ENCODE measurements around the gene MDGA2.

MDGA2 gene

DNA sequence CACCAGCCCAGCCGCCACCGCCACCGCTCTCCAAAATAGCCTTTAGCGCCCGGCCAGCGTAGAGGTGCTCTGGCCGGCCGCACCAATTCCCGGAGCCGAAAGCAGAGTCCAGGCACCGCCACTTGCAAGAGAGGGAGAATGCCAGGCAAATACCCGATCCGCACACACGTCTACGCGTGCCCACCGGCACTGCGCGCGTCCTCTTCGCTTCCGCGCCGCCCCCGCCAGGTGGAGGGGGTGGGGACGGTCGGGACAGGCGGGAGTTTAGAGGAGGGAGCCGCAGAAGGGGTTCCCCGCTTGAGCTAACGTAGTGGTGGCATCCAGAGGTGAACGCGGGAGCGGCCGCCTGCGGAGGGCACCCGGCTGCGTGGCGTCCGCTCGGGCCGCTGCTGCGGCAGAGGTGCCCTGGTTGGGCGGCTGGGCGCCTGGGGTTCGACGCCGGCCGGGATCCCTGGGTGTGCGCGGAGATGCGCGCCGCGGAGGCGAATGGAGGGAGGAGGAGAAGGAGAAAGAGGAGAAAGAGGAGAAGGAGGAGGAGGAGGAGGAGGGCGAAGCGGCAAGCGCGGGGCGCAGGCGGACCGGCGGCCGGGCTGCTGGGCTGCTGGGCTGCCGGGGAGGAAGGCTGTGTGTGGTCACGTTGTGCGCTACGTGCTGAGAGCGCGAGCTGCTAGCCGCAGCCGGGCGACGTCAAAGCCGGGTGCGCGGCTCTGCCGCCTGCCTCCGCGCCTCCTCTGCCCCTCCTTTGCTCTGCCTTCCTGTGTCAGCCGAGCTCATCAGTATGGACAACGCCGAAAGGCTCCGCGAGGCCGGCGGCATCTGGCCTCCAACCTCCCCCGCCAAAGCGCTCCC lies at the start of gene MDGA2:
TSS of gene MDGA2 (minus strand) at position 140 of the 849 bp plus-strand sequence.
- no peaks in the 10 kb centered on the region for H3K9me3 Mint-ChIP-seq
- DNase-seq (no peak), ATAC-seq (peak; percentile 54)
- peaks cover 61% of the 10 kb centered on the region for H3K27me3 Mint-ChIP-seq
- no peak within 1 kb of the TSS for H3K27ac Mint-ChIP-seq
- peaks cover 15% of the 10 kb centered on the region for H3K4me1 Mint-ChIP-seq
- peak within 1 kb of the TSS in 1 of 2 donors; percentile 37 for H3K4me3 Mint-ChIP-seq

GRCh38 chr14:47722929-47723693 lies 47.7 kb upstream of the MDGA2 start:
- DNase-seq (no peak), ATAC-seq (no peak)
- Mint-ChIP-seq H3K9me3 (no peaks in the 10 kb centered on the region), H3K27me3 (no peaks in the 10 kb centered on the region), H3K27ac (no peak overlapping the region), H3K4me3 (no peak overlapping the region), H3K4me1 (no peaks in the 10 kb centered on the region)

DNA sequence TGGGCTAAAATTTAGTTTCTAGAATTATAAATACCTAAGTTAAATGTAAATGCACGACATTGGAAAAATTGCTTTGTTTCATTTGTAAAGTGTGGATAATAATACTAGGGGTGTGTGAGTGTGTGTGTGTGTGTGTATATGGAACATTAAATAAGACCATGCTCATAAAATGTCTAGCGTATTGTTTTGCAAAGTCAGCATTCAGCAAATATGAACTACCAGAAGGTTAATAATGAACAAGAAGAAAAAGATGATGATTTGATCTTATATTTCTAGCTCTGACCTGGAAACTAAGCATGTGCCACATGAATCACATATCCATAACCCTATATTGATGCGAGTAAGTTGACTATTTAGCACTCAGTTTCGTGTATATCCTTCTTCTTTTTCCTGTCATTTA lies 44.9 kb upstream of the MDGA2 start:
- H3K4me1 Mint-ChIP-seq: no peaks in the 10 kb centered on the region
- no peaks in the 10 kb centered on the region for H3K27me3 Mint-ChIP-seq
- DNase-seq (no peak), ATAC-seq (no peak)
- no peak overlapping the region for H3K27ac Mint-ChIP-seq
- no peaks in the 10 kb centered on the region for H3K9me3 Mint-ChIP-seq
- no peak overlapping the region for H3K4me3 Mint-ChIP-seq

GRCh38 chr14:47715330-47715729 lies 39.9 kb upstream of the MDGA2 start:
- H3K4me1 Mint-ChIP-seq: no peaks in the 10 kb centered on the region

GRCh38 chr14:47710581-47710980 lies 35.2 kb upstream of the MDGA2 start:
- DNase-seq (no peak), ATAC-seq (no peak)
- H3K27me3 Mint-ChIP-seq: no peaks in the 10 kb centered on the region
- H3K4me3 Mint-ChIP-seq: no peak overlapping the region
- H3K4me1 Mint-ChIP-seq: no peaks in the 10 kb centered on the region
- peaks cover 1 to 8% of the 10 kb centered on the region in 2 donors for H3K9me3 Mint-ChIP-seq
- no peak overlapping the region for H3K27ac Mint-ChIP-seq

More at GRCh38 chr14:47715330-47715729, 39.9 kb upstream of the MDGA2 start:
- Mint-ChIP-seq H3K27ac (no peak overlapping the region), H3K27me3 (no peaks in the 10 kb centered on the region), H3K4me3 (no peak overlapping the region), H3K9me3 (no peaks in the 10 kb centered on the region)
- no peak for DNase-seq
- no peak for ATAC-seq

DNA sequence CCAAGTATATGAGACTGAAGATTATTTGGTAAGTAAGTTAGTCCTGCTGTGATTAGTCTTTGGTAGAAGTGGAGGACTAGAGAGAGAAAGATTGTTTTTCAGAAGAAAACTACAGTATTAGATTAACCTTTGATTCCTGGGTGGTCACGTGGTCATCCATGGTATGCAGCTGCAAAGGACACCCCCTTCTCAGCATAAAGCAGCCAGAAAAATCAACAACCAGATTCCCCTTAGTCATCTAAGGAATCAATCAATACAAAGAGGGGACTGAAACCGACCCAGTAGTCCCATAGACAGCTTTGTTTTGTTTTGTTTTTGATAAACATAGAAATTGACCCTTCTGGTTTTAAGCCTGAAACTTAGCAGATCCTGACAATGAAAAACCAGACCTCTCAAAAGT lies 30.3 kb upstream of the MDGA2 start:
- H3K4me1 Mint-ChIP-seq: no peaks in the 10 kb centered on the region
- ATAC-seq: no peak
- no peaks in the 10 kb centered on the region for H3K27me3 Mint-ChIP-seq
- DNase-seq: no peak
- H3K27ac Mint-ChIP-seq: no peak overlapping the region
- H3K9me3 Mint-ChIP-seq: peaks cover 9 to 13% of the 10 kb centered on the region in 2 donors
- no peak overlapping the region for H3K4me3 Mint-ChIP-seq

- no peak for DNase-seq
- no peaks in the 10 kb centered on the region for H3K27me3 Mint-ChIP-seq
- no peaks in the 10 kb centered on the region for H3K4me1 Mint-ChIP-seq
- no peak overlapping the region for H3K4me3 Mint-ChIP-seq
- peaks cover 11 to 16% of the 10 kb centered on the region in 2 donors for H3K9me3 Mint-ChIP-seq
- no peak overlapping the region for H3K27ac Mint-ChIP-seq
- no peak for ATAC-seq
Measured at GRCh38 chr14:47691829-47692228, 16.4 kb upstream of the MDGA2 start.

GRCh38 chr14:47678993-47679392 lies 3.6 kb upstream of the MDGA2 start:
- Mint-ChIP-seq H3K27me3 (peaks cover 39% of the 10 kb centered on the region), H3K27ac (peak overlapping the region in 1 of 2 donors; percentile 66), H3K4me1 (peaks cover 15% of the 10 kb centered on the region), H3K9me3 (no peaks in the 10 kb centered on the region), H3K4me3 (no peak overlapping the region)
- DNase-seq: no peak
- no peak for ATAC-seq

DNA sequence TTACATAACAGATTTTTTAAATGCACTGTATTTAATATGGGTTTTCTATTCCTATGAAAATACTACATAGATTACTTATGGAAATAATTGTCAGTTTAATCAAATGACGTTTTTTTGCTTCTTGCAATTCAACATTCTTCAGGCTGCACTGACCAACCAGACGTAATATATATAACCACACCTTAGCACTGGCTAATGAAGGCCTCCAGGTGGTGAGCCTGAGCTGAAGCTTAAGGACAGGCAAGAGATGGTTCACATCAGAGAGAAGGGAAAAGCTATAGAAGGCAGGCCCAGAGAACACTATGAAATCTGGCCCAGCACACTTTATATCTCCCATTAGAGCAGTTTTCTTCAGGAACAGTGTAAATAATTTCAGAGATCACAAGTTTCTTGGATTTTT lies 2.8 kb upstream of the MDGA2 start:
- Mint-ChIP-seq H3K4me3 (no peak overlapping the region), H3K27ac (no peak overlapping the region), H3K4me1 (peaks cover 15% of the 10 kb centered on the region), H3K9me3 (no peaks in the 10 kb centered on the region), H3K27me3 (peaks cover 47% of the 10 kb centered on the region)
- ATAC-seq (no peak), DNase-seq (no peak)

GRCh38 chr14:47676315-47676617 lies 861 bp upstream of the MDGA2 start:
- Mint-ChIP-seq H3K9me3 (no peaks in the 10 kb centered on the region), H3K4me1 (peaks cover 15% of the 10 kb centered on the region), H3K27me3 (peaks cover 61% of the 10 kb centered on the region), H3K27ac (no peak overlapping the region), H3K4me3 (peak overlapping the region in 1 of 2 donors; percentile 26)
- DNase-seq (no peak), ATAC-seq (no peak)

- Mint-ChIP-seq H3K4me1 (peaks cover 15% of the 10 kb centered on the region), H3K27me3 (peaks cover 61% of the 10 kb centered on the region), H3K9me3 (no peaks in the 10 kb centered on the region), H3K27ac (no peak overlapping the region), H3K4me3 (peak overlapping the region in 1 of 2 donors; percentile 37)
- no peak for DNase-seq
- no peak for ATAC-seq
Measured at GRCh38 chr14:47674543-47675465, 601 bp downstream of the MDGA2 start.

- peaks cover 61% of the 10 kb centered on the region for H3K27me3 Mint-ChIP-seq
- ATAC-seq (no peak), DNase-seq (no peak)
- no peak overlapping the region for H3K4me3 Mint-ChIP-seq
- no peak overlapping the region for H3K27ac Mint-ChIP-seq
- peaks cover 15% of the 10 kb centered on the region for H3K4me1 Mint-ChIP-seq
- no peaks in the 10 kb centered on the region for H3K9me3 Mint-ChIP-seq
Measured at GRCh38 chr14:47674148-47674542, 1.3 kb downstream of the MDGA2 start.

DNA sequence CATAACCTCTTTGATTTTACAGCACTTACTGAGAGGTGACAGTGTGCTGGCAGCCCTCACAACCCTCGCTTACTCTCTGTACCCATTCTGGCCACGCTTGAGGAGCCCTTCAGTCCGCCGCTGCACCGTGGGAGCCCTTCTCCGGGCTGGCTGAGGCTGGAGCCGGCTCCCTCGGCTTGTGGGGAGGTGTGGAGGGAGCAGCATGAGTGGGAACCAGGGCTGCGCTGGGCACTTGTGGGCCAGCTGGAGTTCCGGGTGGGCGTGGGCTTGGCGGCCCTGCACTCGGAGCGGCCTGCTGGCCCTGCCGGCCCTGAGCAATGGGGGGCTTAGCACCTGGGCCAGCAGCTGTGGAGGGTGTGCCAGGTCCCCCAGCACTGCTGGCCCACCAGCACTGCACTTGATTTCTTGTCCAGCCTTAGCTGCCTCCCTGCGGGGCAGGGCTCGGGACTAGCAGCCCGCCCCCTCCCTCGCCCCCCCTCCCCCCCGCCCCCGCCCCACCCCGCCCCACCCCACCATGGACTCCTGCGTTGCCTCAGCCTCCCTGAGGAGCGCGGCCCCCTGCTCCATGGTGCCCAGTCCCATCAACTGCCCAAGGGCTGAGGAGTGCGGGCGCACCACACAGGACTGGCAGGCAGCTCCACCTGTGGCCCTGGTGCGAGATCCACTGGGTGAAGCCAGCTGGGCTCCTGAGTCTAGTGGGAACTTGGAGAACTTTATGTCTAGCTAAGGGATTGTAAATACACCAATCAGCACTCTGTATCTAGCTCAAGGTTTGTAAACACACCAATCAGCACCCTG lies 9.9 kb downstream of the MDGA2 start:
- peaks cover 6 to 20% of the 10 kb centered on the region in 2 donors for H3K9me3 Mint-ChIP-seq
- DNase-seq: no peak
- no peaks in the 10 kb centered on the region for H3K4me1 Mint-ChIP-seq
- no peak for ATAC-seq
- H3K27me3 Mint-ChIP-seq: no peaks in the 10 kb centered on the region
- H3K4me3 Mint-ChIP-seq: no peak overlapping the region
- no peak overlapping the region for H3K27ac Mint-ChIP-seq

DNA sequence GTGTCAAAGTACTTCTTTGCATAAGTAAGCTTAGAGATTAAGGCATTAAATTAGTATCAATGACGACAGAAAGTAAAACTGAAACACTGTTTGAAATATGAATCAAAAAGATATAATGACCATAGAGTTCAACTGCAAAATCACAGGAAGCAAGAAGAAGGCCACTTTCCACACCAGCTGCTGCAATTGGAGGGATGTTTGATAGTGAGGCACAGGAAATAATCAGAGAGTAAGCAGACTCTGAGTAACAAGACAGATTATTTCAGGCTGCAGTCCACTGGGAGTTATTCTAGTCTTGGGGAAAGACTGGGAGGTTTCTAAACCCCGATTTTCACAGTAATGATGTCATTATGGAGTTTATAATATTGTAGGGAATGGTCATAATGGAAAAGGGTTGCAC lies 12.9 kb downstream of the MDGA2 start:
- H3K27ac Mint-ChIP-seq: no peak overlapping the region
- no peak for ATAC-seq
- H3K4me3 Mint-ChIP-seq: no peak overlapping the region
- peaks cover 6 to 23% of the 10 kb centered on the region in 2 donors for H3K9me3 Mint-ChIP-seq
- H3K4me1 Mint-ChIP-seq: no peaks in the 10 kb centered on the region
- H3K27me3 Mint-ChIP-seq: no peaks in the 10 kb centered on the region
- no peak for DNase-seq

DNA sequence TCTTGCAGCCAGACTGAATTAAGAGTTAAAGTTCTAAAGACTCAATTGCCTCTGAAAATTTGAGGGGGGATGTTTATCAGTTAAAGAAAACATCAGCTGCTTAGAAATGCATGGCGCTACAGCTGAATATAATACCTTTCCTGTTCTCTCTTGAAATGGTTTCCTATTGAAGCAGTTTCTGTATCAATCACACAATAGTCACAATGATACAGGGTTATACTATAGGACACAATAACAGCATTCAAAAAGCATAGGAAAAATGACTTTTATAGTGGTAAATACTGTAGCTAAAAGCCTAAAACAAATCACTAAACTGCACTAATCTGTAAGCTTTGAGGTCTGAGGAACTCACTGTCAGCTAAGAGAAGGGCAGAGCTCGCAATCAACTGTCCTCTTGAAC lies 15.2 kb downstream of the MDGA2 start:
- no peaks in the 10 kb centered on the region for H3K27me3 Mint-ChIP-seq
- no peak overlapping the region for H3K4me3 Mint-ChIP-seq
- peaks cover 4 to 12% of the 10 kb centered on the region in 2 donors for H3K9me3 Mint-ChIP-seq
- ATAC-seq (no peak), DNase-seq (no peak)
- no peak overlapping the region for H3K27ac Mint-ChIP-seq
- H3K4me1 Mint-ChIP-seq: no peaks in the 10 kb centered on the region

Data from stimulated activated naive CD8-positive, alpha-beta T cell treated with anti-CD3 and anti-CD28 coated beads, Interleukin-15, amount 100 ng/mL, for 72 hours (primary cell).